Activated T-helper 1 cell treated with anti-CD3 and anti-CD28 coated beads, Interleukin-2, amount 50 U/mL, for 16 hours (primary cell): ENCODE data around the gene SERPINI1.

Experiments used
- DNase-seq, 2 donors: peaks; one replicate each; pipeline ENCODE4 v3.0.0-alpha.2; 2020; ENCODE audit warnings: low read depth in 1 of 2, low spot score in 1 of 2

SERPINI1 gene

DNA sequence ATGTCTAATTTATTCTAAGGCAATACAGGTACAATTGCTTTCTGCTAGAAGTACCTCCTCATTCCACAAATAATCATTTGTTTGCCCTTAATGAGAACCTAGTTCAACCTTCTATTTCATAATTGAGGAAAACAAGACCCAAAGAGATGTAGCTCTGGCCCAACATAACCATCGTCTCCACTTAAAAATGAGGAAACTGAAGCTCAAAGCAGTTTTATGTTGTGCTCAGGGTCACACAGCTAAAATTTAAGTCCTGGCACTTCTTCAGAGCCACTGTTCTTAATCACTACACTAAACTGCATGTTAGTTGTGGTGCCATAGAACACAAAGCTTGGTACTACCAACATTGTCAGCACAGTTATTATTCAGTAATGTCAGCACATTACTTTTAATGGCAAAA is 108.0 kb downstream of the SERPINI1 start:
- no peak for DNase-seq

DNA sequence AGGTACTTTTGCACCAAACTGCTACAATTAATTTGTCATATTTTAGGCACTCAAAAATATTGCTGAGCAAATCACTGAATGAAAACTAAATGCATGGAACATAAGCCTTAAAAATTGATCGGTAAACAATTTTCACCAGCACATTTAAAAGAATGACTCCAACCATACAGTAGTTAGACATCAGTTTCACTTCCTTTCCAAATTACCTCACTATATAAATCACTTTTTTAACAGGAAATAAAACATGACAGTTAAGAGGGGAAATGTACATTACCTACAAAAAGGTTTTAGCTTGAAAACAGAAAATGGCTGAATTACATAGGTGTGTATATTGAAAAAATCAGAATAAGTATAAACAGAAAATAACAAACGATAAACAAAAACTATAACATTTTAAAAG is 108.4 kb downstream of the SERPINI1 start:
- no peak for DNase-seq

GRCh38 chr3:167844528-167844927 is 109.0 kb downstream of the SERPINI1 start:
- no peak for DNase-seq

- DNase-seq = no peak
These were observed 115.7 kb downstream of the SERPINI1 start for GRCh38 chr3:167851171-167851570.

- DNase-seq = no peak
These were observed 116.2 kb downstream of the SERPINI1 start for GRCh38 chr3:167851749-167852148.

DNA sequence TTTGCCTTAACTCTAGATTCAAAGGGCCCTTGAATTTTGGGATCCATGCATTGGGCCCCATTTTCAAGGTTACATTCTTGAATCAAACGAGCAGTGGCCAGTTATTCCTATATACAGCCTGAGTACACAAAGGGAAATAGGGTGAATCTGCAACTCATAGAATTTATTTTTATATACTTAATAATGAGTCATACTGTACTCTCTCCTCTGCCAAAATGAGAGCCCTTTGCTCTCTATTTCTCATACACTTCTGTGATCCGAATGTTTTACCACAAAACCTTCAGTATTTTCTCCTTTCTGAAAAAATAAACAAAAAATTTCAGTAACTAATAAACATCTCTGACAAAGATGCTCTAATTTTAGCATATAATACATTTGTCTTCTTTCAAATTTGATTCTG is 116.7 kb downstream of the SERPINI1 start:
- no peak for DNase-seq

DNA sequence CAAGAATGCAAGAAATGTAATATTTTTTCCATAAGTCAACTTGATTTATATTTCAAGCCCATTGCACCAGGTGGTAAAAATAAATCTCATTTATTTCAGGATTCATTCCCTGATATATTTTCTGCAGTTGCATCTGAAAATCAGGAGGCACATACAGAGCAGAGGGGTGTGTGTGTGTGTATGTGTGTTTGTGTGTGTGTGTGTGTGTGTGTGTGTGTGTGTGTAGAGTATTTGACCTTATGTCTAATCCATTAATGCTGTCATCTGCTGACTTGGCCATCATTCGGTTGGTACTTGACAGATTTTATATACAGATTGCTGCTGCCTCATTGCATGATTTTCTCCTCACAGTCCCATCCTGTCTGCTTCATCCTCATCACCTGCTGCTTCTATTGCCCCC is 118.5 kb downstream of the SERPINI1 start:
- DNase-seq = no peak

DNA sequence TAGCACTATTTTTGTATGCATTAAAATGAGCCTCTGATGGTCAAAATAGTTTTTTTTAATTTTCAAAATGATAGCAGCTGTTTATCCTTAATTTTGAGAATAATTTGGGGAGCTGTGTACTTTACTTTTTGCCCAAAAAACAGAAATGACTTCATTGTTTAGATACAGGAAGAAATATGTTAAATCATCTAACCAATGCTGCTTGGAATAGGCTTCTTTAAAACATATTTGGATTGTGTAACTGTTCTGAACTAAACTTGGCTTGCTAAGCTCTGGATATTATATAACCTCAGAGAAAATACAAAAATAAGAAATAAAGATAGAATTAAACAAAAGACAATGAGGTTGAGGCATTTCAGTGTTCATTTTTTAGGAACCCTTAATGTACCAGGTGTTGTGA is 119.3 kb downstream of the SERPINI1 start:
- no peak for DNase-seq

- DNase-seq = no peak
These were observed 119.8 kb downstream of the SERPINI1 start for GRCh38 chr3:167855306-167855705.

GRCh38 chr3:167858865-167859264 is 123.3 kb downstream of the SERPINI1 start:
- DNase-seq = no peak

GRCh38 chr3:167859610-167860009 is 124.1 kb downstream of the SERPINI1 start:
- DNase-seq = no peak

DNA sequence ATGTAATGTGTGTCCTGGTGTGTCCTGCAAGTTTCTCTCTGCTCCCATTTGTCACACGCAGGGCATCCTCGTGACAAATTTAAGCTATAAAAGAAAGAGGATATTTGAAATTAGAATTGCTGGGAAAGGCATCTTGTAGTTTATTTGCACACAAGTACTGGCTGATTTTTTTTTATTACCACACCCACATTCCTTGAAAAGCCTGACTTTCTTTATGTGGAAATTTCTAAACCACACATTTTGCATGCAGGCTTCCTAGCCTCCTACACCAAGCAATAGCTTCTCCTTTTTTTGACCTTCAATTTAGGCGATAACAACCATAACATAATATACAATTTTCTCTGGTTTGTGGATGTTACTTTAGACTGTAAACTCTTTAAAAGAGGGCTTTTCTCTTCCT is 126.1 kb downstream of the SERPINI1 start:
- no peak for DNase-seq

- no peak for DNase-seq
These were observed 126.7 kb downstream of the SERPINI1 start for GRCh38 chr3:167862104-167862730.

GRCh38 chr3:167863811-167864551 is 128.5 kb downstream of the SERPINI1 start:
- DNase-seq = no peak

GRCh38 chr3:167864552-167864874 is 129.0 kb downstream of the SERPINI1 start:
- no peak for DNase-seq

GRCh38 chr3:167866331-167866730 is 130.8 kb downstream of the SERPINI1 start:
- DNase-seq = no peak

GRCh38 chr3:167867981-167868380 is 132.5 kb downstream of the SERPINI1 start:
- no peak for DNase-seq

DNA sequence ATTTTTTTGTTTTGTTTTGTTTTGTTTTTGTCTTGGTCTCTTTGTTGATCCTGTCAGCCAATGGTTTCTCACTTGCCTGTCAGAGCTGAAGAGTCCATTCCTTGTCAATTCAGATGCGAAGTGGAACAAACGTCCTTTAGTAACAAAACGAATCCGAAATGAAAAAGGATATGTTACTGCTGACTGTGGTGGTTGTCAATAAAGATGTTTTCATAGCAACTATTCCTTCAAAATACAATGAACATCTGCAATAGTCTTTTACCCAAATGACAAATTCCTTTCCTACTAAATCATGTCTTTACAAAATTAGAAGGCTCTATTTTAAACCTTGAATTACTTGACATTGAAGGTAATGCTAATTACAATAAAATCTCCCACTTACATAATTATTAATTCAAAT is 134.7 kb downstream of the SERPINI1 start:
- no peak for DNase-seq

- no peak for DNase-seq
These were observed 135.2 kb downstream of the SERPINI1 start for GRCh38 chr3:167870759-167871158.

DNA sequence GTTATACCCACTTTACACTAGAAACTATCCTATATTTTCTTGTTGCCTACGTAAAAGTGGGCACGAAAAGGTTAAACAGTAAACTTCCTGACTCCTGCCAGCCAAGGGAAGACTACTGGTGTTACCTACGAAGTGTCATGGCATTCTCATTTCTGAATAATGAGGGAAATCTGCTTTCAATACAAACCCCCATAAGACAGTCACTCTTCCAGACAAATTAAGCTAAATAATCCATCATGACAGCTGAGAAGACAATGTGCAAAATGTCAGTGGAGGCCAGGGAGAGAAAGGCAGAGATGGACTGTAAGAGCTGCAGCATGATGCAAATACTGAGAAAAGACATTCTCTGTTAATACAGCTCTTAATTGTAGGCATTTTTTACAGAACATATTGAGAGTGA is 136.5 kb downstream of the SERPINI1 start:
- DNase-seq = no peak

DNA sequence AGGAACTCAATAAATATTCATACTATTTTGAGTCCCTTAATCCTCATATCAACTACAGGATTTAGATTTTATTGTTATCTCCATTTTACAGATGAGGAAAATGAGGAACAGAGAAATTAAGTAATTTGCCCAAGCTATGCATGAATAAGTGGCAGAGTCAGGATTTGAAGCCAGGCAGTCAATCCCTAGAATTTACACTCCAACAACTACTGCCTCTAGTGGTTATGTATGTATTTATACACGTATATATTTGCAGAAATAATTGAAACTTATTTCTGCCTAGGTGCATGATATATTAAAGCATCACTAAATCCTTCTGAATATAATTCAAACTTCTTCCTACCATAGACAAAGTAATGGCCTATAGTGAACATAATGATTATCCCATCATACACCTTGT is 137.4 kb downstream of the SERPINI1 start:
- no peak for DNase-seq

GRCh38 chr3:167874671-167875372 is 139.3 kb downstream of the SERPINI1 start:
- no peak for DNase-seq
